Activated T-helper 2 cell treated with anti-CD3 and anti-CD28 coated beads, Interferon-gamma antibody, Interleukin-2, Interleukin-4, amounts not matched to agents 10 μg/mL and 5 μg/mL and 100 μg/mL, durations not matched to agents 14 hours and 24 hours and 36 hours (primary cell): ENCODE results near the gene INTS15. TPM values are rescaled to one million over a fixed set of nuclear protein-coding genes. Genes with fewer than 3 reads are reported as not detected.

ENCODE experiments used
- DNase-seq: peaks from one replicate; pipeline ENCODE4 v3.0.0; 2021; ENCODE audit warnings: low spot score
- H3K27ac Mint-ChIP-seq: one replicate; pipeline ENCODE4 v1.8.0; 2021; ENCODE audit warnings: mixed read lengths
- H3K27me3 Mint-ChIP-seq: one replicate; pipeline ENCODE4 v1.8.0; 2021; ENCODE audit warnings: low read depth, mixed read lengths
- H3K36me3 Mint-ChIP-seq: one replicate; pipeline ENCODE4 v1.8.0; 2021; ENCODE audit warnings: low read depth, mixed read lengths
- H3K4me1 Mint-ChIP-seq: one replicate; pipeline ENCODE4 v1.8.0; 2021; ENCODE audit warnings: low read depth, mixed read lengths
- H3K4me3 Mint-ChIP-seq: one replicate; pipeline ENCODE4 v1.8.0; 2021; ENCODE audit warnings: low read depth, mild to moderate bottlenecking, moderate library complexity, mixed read lengths
- H3K9me3 Mint-ChIP-seq: one replicate; pipeline ENCODE4 v1.8.0; 2021; ENCODE audit warnings: mixed read lengths
- intact Hi-C: fragments of 100-400 bp; cut with micrococcal nuclease; formaldehyde crosslinking; loops from one replicate; pipeline ENCODE4 v1.15.1; 2023
- total RNA-seq: library from RNA; stranded (reverse); gene quantifications from 2 replicates; pipeline ENCODE4 v1.2.3, GENCODE V29; 2022

Gene INTS15
- total RNA-seq, 1 donor from 2014 or later = 42.1 TPM

DNA sequence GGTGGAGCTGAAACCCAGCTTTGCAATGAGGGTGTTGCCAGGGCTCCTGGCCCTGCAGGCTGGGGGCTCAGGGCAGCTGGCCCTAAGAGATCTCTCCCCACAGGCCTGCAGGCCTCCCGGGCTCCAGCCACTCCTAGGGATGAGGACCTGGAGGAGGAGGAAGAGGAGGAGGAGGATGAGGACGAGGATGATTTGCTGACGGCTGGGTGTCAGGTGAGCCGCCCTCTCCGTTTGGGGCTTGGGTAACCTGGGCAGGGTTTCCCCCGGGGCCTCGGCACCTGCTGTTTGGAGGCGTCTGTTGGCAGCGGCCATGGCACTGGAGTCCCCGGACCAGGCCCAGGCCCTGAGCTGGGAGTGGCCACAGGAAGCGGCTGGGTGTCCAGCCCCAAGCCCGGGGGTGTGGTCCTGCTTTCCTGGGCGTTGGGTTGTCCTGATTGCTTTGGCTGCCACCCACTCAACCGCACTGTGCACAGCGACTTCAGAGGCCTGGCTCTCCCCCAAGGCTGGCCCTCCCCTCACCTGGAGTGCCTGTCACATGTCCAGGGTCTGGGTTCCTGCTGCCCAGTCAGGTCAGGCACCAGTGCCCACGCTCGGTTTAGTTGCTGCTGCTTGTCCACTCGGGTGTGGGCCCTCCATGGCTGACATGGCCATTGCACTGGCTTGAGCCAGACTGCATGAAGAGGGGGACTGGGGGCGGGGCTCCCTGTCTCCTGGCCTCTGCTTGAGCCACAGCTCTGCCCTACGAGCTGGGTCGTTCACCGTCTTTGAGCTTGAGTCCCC, 53.2 kb downstream of the INTS15 start:
- intact Hi-C loops = no loop called here
- no peaks in the 10 kb centered on the region for H3K27me3 Mint-ChIP-seq
- no peaks in the 10 kb centered on the region for H3K9me3 Mint-ChIP-seq
- peaks cover 15% of the 10 kb centered on the region for H3K4me1 Mint-ChIP-seq
- H3K4me3 Mint-ChIP-seq = no peak overlapping the region
- no peak for DNase-seq
- H3K27ac Mint-ChIP-seq = no peak overlapping the region
- peaks cover 77% of the 10 kb centered on the region for H3K36me3 Mint-ChIP-seq

GRCh38 chr7:6643915-6644625, 54.2 kb downstream of the INTS15 start:
- intact Hi-C loops = no loop called here
- Mint-ChIP-seq H3K4me3 (no peak overlapping the region), H3K27me3 (no peaks in the 10 kb centered on the region), H3K36me3 (peaks cover 81% of the 10 kb centered on the region), H3K9me3 (no peaks in the 10 kb centered on the region), H3K4me1 (peaks cover 6% of the 10 kb centered on the region), H3K27ac (no peak overlapping the region)
- DNase-seq = no peak

- peaks cover 4% of the 10 kb centered on the region for H3K4me1 Mint-ChIP-seq
- intact Hi-C loops = no loop called here
- no peak overlapping the region for H3K27ac Mint-ChIP-seq
Measured at GRCh38 chr7:6644728-6645127, 54.9 kb downstream of the INTS15 start.

DNA sequence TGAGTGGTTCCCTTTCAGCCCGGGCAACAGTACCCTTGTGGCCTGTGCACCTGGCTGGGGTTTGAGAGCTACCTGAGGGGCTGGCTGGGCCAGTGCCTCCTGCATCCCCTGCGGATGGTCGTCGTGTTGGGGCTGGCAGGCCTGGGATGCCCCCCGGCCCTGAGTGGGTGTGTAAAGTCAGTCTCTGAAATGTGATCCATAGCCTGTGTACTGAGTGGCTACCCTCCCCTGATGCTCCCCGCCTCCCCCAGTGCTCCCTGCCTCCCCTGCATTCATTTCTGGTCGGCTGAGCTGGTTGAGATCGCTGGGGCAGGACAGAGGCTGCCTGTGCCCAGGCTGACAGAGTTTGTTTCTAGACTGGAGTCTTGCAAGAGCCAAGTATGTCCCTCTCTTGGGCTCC, 56.6 kb downstream of the INTS15 start:
- no peak for DNase-seq
- Mint-ChIP-seq H3K4me1 (no peaks in the 10 kb centered on the region), H3K27ac (no peak overlapping the region), H3K36me3 (peaks cover 85% of the 10 kb centered on the region), H3K4me3 (no peak overlapping the region), H3K27me3 (no peaks in the 10 kb centered on the region), H3K9me3 (peaks cover 7% of the 10 kb centered on the region)
- intact Hi-C loops = no loop called here

More at GRCh38 chr7:6644728-6645127, 54.9 kb downstream of the INTS15 start:
- no peak for DNase-seq
- no peak overlapping the region for H3K4me3 Mint-ChIP-seq
- H3K27me3 Mint-ChIP-seq = no peaks in the 10 kb centered on the region
- peaks cover 81% of the 10 kb centered on the region for H3K36me3 Mint-ChIP-seq
- no peaks in the 10 kb centered on the region for H3K9me3 Mint-ChIP-seq

- no peaks in the 10 kb centered on the region for H3K27me3 Mint-ChIP-seq
- no peak for DNase-seq
- H3K4me3 Mint-ChIP-seq = no peak overlapping the region
- no peak overlapping the region for H3K27ac Mint-ChIP-seq
- intact Hi-C loops = no loop called here
- peaks cover 7% of the 10 kb centered on the region for H3K9me3 Mint-ChIP-seq
- H3K4me1 Mint-ChIP-seq = no peaks in the 10 kb centered on the region
- peaks cover 85% of the 10 kb centered on the region for H3K36me3 Mint-ChIP-seq
Measured at GRCh38 chr7:6647080-6647479, 57.3 kb downstream of the INTS15 start.

DNA sequence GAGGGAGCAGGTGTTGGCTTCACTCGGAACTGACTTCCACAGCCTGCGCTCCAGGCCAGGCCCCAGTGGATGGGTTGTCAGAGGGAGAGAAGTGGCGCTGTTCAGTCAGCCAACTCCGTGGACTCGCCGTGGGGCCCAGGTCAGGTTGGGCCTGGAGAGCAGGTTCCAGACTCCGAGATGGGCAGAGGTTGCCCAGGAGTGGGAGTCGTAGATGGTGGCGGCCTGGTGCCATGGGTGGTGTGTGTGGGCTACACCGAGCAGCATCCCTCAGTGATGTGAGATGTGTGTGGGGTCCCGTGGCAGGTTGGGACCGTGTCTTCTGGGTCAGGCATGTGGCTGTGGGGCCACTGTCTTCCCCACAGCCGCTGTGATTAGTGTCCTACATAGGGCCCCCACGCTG, 57.7 kb downstream of the INTS15 start:
- peaks cover 7% of the 10 kb centered on the region for H3K9me3 Mint-ChIP-seq
- no peaks in the 10 kb centered on the region for H3K4me1 Mint-ChIP-seq
- H3K27me3 Mint-ChIP-seq = no peaks in the 10 kb centered on the region
- peaks cover 82% of the 10 kb centered on the region for H3K36me3 Mint-ChIP-seq
- intact Hi-C loops = no loop called here
- no peak for DNase-seq
- no peak overlapping the region for H3K27ac Mint-ChIP-seq
- H3K4me3 Mint-ChIP-seq = no peak overlapping the region

- H3K27ac Mint-ChIP-seq = no peak overlapping the region
- no peaks in the 10 kb centered on the region for H3K4me1 Mint-ChIP-seq
- peaks cover 79% of the 10 kb centered on the region for H3K36me3 Mint-ChIP-seq
- peaks cover 7% of the 10 kb centered on the region for H3K9me3 Mint-ChIP-seq
- H3K27me3 Mint-ChIP-seq = no peaks in the 10 kb centered on the region
- DNase-seq = no peak
- H3K4me3 Mint-ChIP-seq = no peak overlapping the region
- intact Hi-C loops = no loop called here
Measured at GRCh38 chr7:6648066-6648814, 58.4 kb downstream of the INTS15 start.

DNA sequence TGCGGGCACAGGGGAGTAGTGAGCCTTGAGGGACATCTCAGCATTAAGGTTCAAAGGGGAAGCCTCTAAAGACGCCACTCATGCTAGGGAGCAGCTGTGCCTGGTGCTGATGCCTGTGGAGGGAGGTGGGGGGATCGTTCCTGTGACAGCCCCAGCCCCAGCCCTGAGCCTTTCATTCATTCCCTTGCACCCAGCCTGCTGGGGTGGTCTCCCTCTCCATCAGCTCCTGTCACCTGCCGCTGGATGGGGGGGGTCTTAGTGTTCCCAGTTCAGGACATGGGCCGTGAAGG, 58.9 kb downstream of the INTS15 start:
- Mint-ChIP-seq H3K4me3 (no peak overlapping the region), H3K9me3 (peaks cover 7% of the 10 kb centered on the region), H3K4me1 (no peaks in the 10 kb centered on the region), H3K27ac (no peak overlapping the region), H3K27me3 (no peaks in the 10 kb centered on the region), H3K36me3 (peaks cover 74% of the 10 kb centered on the region)
- intact Hi-C loops = no loop called here
- no peak for DNase-seq

DNA sequence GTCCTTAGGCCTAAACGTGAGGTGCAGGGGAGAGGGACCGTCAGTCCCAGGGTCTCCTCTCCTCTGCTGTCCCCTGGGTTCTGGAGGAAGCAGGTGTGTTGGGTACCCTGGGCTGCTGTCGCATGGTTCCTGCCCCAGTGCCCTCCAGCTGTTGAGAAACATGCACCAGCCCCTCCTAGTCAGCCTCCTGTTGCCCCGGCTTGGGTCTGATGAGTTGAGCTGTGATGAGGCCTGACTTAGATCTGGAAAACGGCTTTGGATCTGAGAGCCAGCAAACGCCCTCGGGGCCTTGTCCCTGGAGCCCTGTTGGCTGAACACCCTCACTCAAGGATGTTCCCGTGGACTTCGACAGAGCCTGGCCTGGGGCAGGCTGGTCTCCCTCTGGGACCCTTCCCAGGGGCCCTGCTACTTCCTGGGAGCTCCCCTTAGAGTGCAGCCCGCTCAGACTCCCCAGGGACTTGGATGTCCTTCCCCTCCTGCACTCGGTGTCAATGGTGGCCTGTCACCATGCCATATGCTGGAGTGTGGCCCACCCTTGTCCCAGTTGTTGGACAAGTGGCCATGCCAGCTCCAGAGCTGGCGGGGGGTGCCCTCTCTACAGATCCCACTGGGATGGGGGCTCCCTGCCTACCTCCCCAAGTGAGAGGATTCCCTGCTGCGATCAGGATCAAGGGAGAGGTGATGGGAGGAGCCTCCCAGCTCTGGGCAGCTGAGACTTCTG, 59.6 kb downstream of the INTS15 start:
- peaks cover 70% of the 10 kb centered on the region for H3K36me3 Mint-ChIP-seq
- H3K27ac Mint-ChIP-seq = no peak overlapping the region
- intact Hi-C loops = no loop called here
- H3K9me3 Mint-ChIP-seq = peaks cover 7% of the 10 kb centered on the region
- H3K4me3 Mint-ChIP-seq = no peak overlapping the region
- no peak for DNase-seq
- no peaks in the 10 kb centered on the region for H3K27me3 Mint-ChIP-seq
- no peaks in the 10 kb centered on the region for H3K4me1 Mint-ChIP-seq

DNA sequence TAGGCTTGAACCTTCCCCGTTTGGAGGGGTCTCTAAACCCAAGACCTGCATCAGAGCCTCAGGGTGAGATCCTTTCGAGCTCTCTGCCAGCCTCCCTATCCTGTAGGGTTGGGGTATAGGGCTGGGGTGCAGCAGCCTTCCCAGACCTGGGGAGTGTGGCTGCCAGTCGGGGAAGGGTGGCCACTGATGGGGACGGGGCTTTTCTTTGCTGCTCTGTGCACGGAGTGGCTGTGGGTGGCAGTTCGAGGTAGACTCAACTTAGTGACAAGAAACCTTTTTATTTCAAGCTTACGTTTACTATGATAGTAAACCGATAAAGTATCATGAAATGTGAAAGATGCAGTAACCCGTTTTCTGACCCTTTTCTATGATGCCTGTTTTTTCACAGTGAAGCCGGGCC, 60.3 kb downstream of the INTS15 start:
- no peak for DNase-seq
- no peak overlapping the region for H3K4me3 Mint-ChIP-seq
- intact Hi-C loops = no loop called here
- no peak overlapping the region for H3K27ac Mint-ChIP-seq
- no peaks in the 10 kb centered on the region for H3K4me1 Mint-ChIP-seq
- peaks cover 7% of the 10 kb centered on the region for H3K9me3 Mint-ChIP-seq
- no peaks in the 10 kb centered on the region for H3K27me3 Mint-ChIP-seq
- H3K36me3 Mint-ChIP-seq = peaks cover 70% of the 10 kb centered on the region

- intact Hi-C loops = no loop called here
- peaks cover 7% of the 10 kb centered on the region for H3K9me3 Mint-ChIP-seq
- no peak overlapping the region for H3K4me3 Mint-ChIP-seq
- no peaks in the 10 kb centered on the region for H3K4me1 Mint-ChIP-seq
- no peak for DNase-seq
- peaks cover 72% of the 10 kb centered on the region for H3K36me3 Mint-ChIP-seq
- no peak overlapping the region for H3K27ac Mint-ChIP-seq
- no peaks in the 10 kb centered on the region for H3K27me3 Mint-ChIP-seq
Measured at GRCh38 chr7:6650521-6651011, 60.7 kb downstream of the INTS15 start.

GRCh38 chr7:6651851-6652445, 62.1 kb downstream of the INTS15 start:
- intact Hi-C loops = no loop called here
- H3K36me3 Mint-ChIP-seq = peaks cover 63% of the 10 kb centered on the region
- no peak overlapping the region for H3K4me3 Mint-ChIP-seq
- no peak for DNase-seq
- H3K27ac Mint-ChIP-seq = no peak overlapping the region
- H3K9me3 Mint-ChIP-seq = peaks cover 7% of the 10 kb centered on the region
- H3K4me1 Mint-ChIP-seq = no peaks in the 10 kb centered on the region
- no peaks in the 10 kb centered on the region for H3K27me3 Mint-ChIP-seq
